ENCODE measurements around the gene OR6K2. TPM values are rescaled to one million over a fixed set of nuclear protein-coding genes. Genes with fewer than 3 reads are reported as not detected.

OR6K2 gene
- total RNA-seq, 4 donors from 2014 or later, result not detected

GRCh38 chr1:158652721-158653334 lies 47.6 kb downstream of the OR6K2 start:
- 93 to 97% methylated on average over 7 of the region's 7 CpGs for WGBS, 2 donors
- no peak for DNase-seq
- Histone ChIP-seq H3K4me3 (replicated peaks in 1 of 3) (no peak overlapping the region), H3K27me3 (no peaks in the 10 kb centered on the region), H3K4me1 (no peaks in the 10 kb centered on the region), H3K27ac (no peak overlapping the region), H3K9me3 (no peaks in the 10 kb centered on the region), H3K36me3 (no peaks in the 10 kb centered on the region)
- TF ChIP-seq, protein P1, sequence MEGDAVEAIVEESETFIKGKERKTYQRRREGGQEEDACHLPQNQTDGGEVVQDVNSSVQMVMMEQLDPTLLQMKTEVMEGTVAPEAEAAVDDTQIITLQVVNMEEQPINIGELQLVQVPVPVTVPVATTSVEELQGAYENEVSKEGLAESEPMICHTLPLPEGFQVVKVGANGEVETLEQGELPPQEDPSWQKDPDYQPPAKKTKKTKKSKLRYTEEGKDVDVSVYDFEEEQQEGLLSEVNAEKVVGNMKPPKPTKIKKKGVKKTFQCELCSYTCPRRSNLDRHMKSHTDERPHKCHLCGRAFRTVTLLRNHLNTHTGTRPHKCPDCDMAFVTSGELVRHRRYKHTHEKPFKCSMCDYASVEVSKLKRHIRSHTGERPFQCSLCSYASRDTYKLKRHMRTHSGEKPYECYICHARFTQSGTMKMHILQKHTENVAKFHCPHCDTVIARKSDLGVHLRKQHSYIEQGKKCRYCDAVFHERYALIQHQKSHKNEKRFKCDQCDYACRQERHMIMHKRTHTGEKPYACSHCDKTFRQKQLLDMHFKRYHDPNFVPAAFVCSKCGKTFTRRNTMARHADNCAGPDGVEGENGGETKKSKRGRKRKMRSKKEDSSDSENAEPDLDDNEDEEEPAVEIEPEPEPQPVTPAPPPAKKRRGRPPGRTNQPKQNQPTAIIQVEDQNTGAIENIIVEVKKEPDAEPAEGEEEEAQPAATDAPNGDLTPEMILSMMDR (IDR thresholded peaks at IDR 0.05), result no peak
- no peak for TF ChIP-seq POLR2A (IDR thresholded peaks at IDR 0.05)
- intact Hi-C loops (cut with DNase I), result no loop called here

Other genes with a start within 250 kb of the OR6K2 start
- not detected for gene OR10K1, start 238.8 kb downstream of the OR6K2 start, total RNA-seq
- gene OR10R2, start 228.4 kb downstream of the OR6K2 start, total RNA-seq, result not detected
- not detected for gene OR6Y1, start 146.2 kb downstream of the OR6K2 start, total RNA-seq
- gene OR6P1, start 130.1 kb downstream of the OR6K2 start, total RNA-seq, result not detected
- gene OR10X1, start 120.8 kb downstream of the OR6K2 start, total RNA-seq, result not detected
- not detected for gene OR10Z1, start 95.4 kb downstream of the OR6K2 start, total RNA-seq
- gene SPTA1, start 13.9 kb downstream of the OR6K2 start, total RNA-seq, result under 1 TPM in 2 of 4 donors, not detected in 2; 0.10 to 0.11 TPM
- gene OR6K3, start 20.1 kb upstream of the OR6K2 start, total RNA-seq, result not detected
- not detected for gene OR6K6, start 54.1 kb upstream of the OR6K2 start, total RNA-seq
- not detected for gene OR6N1, start 71.5 kb upstream of the OR6K2 start, total RNA-seq
- not detected for gene OR6N2, start 80.6 kb upstream of the OR6K2 start, total RNA-seq
- gene MNDA, start 130.7 kb upstream of the OR6K2 start, total RNA-seq, result 1 to 10 TPM; 2.0 to 8.5 (median 2.6) TPM
- gene PYHIN1, start 230.9 kb upstream of the OR6K2 start, total RNA-seq, result 1 to 10 TPM in 3 of 4 donors, under 1 TPM in 1; 0.78 to 2.6 (median 1.8) TPM